ENCODE measurements around the gene ACAP1.
"Not testable (repeated sequence)": the region's sequence is repeated elsewhere in the genome, so short reads cannot be mapped to it uniquely, and the experiment has no call there.

The ACAP1 gene

DNA sequence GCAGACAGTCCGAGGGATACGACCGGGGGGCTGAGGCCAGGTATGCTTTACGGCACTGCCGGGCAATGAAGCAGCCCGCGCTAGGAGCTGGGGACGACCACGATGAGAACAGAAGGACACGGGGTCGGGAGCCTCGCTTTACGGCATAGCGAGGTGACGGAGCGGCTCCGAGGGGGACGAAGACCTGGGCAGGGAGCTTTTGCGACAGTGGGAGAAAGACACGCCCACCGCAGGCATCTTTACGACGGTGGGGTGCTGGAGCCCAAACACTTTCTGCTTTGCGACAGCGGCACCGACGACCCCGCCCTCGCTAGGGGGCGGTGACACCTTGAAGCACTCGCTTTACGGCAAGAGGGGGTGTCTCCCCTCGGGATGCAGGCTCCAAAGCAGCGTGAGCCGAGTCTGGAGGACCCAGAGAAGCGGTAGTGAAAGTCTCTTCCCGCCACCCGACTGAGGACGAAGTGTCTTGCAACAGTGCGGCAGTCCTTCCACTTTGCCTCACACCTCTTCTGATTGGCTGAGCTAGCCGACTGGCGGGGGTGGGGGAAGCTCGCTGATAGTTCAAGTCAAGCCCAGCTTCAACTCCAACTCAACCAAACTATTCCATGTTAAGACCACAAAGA, 6.8 kb upstream of the ACAP1 start:
- peak; percentile 98 for DNase-seq

GRCh38 chr17:7329997-7330637, 6.2 kb upstream of the ACAP1 start:
- DNase-seq = peak; percentile 24 to 82

GRCh38 chr17:7330638-7331015, 5.7 kb upstream of the ACAP1 start:
- DNase-seq = no peak

DNA sequence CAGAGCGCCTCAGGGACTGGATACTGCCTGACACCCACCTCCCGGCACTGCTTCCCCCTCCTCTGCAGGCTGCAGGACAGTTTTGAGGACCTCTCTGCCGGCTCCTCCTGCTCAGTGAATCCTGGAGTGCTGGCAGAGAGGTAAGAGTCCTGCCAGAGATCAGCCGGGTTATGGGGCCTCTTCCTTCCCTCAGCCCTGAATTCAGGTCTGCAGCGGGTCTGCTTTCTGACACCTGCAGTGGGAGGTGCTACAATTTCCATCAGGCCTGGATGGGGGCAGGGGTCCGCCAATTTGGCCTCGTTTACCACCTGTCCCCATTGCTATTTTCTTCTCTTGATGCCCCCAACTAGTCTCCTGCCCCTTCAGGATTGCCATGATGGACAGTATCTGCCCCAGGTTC, 4.2 kb upstream of the ACAP1 start:
- no peak for DNase-seq

GRCh38 chr17:7332600-7333069, 3.7 kb upstream of the ACAP1 start:
- not testable (repeated sequence) for DNase-seq

GRCh38 chr17:7334938-7335538, 1.3 kb upstream of the ACAP1 start:
- no peak for DNase-seq

DNA sequence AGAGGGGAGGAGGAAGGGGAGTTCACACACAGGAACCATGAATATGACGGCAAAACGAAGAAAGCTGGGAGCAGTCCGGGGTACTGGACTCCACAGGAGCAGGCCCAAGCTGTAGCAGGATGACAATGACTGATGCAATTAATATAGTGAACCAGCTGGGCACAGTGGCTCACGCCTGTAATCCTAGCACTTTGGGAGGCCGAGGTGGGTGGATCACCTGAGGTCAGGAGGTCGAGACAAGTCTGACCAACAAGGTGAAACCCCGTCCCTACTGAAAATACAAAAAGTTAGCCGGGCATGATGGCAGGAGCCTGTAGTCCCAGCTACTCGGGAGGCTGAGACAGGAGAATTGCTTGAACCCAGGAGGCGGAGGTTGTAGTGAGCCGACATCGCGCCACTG, 564 bp upstream of the ACAP1 start:
- not testable (repeated sequence) for DNase-seq

GRCh38 chr17:7337600-7337999, 1.3 kb downstream of the ACAP1 start:
- not testable (repeated sequence) for DNase-seq

DNA sequence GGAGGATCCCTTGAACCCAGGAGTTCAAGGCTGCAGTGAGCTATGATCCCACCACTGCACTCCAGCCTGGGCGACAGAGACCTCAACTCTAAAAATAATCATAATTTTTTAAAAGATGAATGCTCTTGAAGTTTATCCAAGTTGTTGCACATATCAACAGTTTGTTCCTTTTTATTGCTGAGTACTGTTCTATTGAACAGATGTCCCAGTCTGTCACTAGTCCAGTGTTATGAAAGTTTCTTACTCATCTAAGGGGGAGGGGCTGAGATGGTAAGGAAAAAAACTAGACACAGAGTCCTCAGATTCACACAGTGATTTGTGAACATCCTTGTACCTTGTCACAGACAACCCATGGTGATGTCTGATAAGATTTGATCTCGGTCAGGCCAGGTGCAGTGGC, 3.9 kb downstream of the ACAP1 start:
- DNase-seq = no peak

- DNase-seq = no peak
These were observed 5.5 kb downstream of the ACAP1 start for GRCh38 chr17:7341842-7342241.

GRCh38 chr17:7343250-7343649, 6.9 kb downstream of the ACAP1 start:
- DNase-seq = no peak

DNA sequence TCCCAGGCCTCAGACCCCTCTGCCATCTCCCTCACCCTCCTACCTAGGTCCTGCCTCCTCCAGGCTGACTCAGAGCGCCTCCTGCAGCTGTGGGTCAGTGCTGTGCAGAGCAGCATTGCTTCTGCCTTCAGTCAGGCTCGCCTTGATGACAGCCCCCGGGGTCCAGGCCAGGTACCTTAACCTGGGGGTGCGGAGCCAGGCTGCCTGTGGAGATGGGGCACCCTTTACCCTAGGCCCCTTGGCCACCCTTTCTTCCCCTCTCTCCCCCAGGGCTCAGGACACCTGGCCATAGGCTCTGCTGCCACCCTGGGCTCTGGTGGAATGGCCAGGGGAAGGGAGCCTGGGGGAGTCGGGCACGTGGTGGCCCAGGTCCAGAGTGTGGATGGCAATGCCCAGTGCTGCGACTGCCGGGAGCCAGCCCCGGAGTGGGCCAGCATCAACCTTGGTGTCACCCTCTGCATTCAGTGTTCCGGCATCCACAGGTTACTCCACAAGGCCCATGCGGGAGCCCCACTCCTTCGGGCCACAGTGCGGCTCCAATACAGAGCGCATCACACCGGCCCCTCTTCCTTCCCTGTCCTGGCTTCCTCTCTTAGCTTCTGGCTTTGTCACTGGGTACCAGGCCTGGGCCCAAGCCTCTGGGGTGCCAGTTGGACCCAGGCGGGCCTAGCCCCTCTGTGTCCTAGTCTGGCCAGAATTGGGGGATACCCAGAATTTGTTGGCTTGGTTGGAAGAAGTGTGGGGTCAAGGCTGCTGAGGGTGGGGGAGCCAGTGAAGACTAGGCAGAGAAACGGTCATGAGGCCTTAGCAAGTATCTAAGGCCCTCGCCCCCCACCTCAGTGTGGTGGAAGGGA, 10.7 kb downstream of the ACAP1 start:
- DNase-seq = no peak

- DNase-seq = no peak
These were observed 11.5 kb downstream of the ACAP1 start for GRCh38 chr17:7347630-7348477.

- DNase-seq = no peak
These were observed 12.3 kb downstream of the ACAP1 start for GRCh38 chr17:7348478-7349242.

DNA sequence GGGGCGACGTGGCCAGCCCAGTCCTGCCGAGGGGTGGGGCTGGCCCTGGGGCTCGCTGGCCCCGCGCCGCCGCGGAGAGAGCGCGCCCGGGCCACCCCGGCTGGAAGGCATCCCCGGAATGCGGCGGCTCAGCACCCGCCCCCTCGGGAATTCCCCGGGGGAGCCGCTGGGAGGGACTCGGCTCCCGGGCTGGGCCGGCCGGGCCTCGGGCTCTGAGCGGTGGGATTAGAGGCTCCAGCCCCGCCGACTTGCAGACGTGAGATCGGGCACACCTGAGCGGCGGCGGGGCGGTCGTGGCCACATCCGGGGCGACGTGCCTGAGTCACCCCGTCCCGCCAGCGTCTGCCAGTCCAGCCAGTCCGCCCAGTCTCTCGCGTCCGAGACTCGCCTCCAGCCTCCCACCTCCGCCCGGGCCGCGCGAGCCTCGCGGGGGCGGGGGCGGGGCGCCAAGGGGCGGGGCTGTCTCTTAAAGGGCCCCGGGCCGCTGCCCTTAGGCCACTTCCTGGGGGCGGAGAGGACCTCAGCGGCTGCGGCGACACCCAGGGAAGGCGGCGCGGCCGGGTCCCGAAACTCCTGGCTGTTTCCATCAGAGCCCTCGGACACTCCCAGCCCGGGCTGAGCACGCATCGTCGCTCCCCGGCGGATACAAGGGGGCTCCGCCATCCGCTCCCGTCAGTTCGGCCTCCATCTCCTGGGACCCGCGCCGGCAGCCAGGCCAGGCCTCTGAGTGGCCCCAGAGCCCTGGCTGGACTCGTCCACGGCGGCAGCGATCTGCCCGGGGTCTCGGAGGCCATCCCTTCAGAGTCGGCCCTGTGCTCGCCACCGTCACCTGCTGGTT, 15.6 kb downstream of the ACAP1 start, which contains the start of gene KCTD11:
TSS of gene KCTD11 (plus strand) at position 498 of the 838 bp plus-strand sequence.
- peak; percentile 85 to 88 for DNase-seq

DNA sequence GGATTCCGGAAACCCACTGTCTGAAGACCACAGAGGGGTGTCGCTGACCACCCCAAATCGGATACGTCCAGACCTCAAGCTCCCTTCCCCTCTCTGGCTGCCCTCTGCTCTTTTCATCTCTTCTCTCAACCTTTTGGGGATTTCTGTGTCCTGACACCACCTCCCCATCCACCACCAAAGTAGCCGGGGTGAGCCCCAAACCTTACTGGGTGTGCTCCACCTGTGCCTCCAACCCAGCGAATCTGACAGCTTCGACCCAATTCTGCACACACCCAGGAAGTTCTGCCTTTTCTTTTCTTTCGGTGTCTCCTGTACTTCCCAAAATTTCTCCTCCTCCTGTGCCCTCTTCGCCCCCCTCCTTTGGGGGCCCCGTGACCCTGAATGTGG, 16.2 kb downstream of the ACAP1 start:
- no peak for DNase-seq

DNA sequence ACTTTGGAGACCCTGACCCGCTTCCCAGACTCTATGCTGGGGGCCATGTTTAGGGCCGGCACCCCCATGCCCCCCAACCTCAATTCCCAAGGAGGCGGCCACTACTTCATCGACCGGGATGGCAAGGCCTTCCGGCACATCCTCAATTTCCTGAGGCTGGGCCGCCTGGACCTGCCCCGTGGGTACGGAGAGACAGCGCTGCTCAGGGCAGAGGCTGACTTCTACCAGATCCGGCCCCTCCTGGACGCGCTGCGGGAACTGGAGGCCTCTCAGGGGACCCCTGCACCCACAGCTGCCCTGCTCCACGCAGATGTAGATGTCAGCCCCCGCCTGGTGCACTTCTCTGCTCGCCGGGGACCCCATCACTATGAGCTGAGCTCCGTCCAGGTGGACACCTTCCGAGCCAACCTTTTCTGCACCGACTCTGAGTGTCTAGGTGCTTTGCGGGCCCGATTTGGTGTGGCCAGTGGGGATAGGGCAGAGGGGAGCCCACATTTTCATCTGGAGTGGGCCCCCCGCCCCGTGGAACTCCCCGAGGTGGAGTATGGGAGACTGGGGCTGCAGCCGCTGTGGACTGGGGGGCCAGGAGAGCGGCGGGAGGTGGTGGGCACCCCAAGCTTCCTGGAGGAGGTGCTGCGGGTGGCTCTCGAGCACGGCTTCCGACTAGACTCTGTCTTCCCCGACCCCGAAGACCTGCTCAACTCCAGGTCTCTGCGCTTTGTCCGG, 16.7 kb downstream of the ACAP1 start:
- DNase-seq = no peak

GRCh38 chr17:7354262-7354843, 18.0 kb downstream of the ACAP1 start:
- DNase-seq = peak in 1 of 2 experiments; percentile 13

DNA sequence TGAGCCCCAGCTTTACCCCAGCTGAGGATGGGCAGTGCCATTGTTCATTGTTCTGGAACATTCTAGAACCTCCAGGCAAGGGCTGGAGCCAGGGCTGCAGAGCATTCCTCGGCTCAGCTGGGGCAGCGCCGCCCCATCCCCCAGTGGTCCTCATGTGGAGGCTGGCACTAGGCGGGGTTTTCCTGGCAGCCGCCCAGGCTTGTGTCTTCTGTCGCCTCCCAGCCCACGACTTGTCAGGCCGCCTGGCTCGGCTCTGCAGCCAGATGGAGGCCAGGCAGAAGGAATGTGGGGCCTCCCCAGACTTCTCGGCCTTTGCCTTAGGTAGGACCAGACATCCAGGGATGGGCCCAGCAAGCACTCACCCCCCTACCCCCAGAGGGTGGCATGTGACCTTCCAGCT, 18.7 kb downstream of the ACAP1 start, which contains the start of gene TMEM95:
TSS of gene TMEM95 (plus strand) at position 104 of the 400 bp plus-strand sequence. CDS start at position 153, 49 bp downstream.
- DNase-seq = no peak

Measured in SW 1271 (cell line).